NCI-H524 treated with DMSO at 0.1 percent for 48 hours (cell line): Measurements from ENCODE around the gene USB1.

ENCODE experiments used
- DNase-seq: peaks from one replicate; lab custom pipeline; 2025; lab: John Stamatoyannopoulos, UW

The USB1 gene, protein sequence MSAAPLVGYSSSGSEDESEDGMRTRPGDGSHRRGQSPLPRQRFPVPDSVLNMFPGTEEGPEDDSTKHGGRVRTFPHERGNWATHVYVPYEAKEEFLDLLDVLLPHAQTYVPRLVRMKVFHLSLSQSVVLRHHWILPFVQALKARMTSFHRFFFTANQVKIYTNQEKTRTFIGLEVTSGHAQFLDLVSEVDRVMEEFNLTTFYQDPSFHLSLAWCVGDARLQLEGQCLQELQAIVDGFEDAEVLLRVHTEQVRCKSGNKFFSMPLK

DNA sequence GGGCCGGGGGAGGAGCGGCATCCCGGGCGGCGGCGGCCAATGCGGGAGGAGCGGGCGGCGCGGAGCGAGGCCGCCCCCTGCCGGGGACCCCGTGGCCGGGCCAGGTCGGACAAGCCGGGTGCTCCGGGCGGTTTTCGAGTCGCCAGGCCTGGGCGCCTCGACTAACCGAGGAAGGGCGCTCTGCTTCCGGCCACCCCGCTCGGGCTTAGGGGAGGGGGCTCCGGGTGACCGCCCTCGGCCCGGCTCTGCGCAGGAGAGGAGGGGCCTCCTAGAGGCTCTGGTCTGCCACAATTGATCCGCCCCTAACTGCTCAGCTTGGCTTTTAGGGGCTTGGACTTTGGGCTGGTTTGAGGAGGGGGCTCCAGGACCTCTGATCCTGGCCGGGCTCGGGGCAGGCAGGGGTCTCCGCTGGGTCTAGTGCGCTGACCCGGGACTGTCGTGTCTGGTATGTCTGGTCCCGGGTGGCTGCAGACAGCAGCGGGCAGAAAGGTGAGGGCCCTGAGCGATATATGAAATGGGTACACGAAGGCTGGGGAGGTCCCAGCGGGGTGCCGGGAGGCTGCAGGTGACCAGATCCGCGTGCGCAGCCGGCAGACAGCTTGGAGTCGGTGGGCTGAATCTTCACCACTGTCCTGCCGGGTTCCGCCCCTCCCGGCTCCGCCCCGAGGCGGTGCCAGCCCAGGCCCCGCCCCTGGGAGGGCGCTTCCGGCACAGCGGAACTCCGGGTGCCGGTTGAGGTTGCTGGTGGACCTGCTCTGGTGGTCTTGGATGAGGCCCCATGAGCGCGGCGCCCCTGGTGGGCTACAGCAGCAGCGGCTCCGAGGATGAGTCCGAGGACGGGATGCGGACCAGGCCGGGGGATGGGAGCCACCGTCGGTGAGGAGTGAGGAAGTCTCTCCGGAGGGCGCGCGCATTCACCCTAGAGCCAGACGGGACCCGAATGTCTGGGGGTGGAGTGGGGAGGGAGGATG is at the start of gene USB1:
TSS of gene USB1 (plus strand) at position 702 of the 971 bp plus-strand sequence. CDS start at position 779, 77 bp downstream.
- DNase-seq, result peak; percentile 67

GRCh38 chr16:57952909-57953308 is 48.3 kb upstream of the USB1 start:
- no peak for DNase-seq

DNA sequence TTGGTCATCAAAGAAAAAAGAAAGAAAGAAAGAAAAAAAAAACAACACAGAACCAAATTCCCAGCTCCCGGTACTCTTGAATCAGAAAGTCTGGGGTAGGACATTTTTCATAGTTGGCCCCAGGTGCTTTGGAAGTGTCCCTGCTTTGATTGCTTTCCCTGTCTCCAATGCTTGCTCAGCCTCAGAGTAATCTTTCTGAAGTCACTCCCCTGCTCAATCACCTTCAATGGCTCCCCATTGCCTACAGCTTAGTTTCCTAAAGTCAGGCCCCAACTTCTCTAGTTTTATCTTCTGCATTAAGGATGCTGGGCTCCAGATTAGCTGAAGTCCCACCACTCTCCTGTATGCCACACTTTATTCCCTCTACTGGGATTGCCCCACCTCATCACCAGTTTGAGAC is 47.4 kb upstream of the USB1 start:
- DNase-seq, result no peak

GRCh38 chr16:57955572-57956188 is 45.5 kb upstream of the USB1 start:
- no peak for DNase-seq

GRCh38 chr16:57956270-57956808 is 44.9 kb upstream of the USB1 start:
- DNase-seq, result no peak

DNA sequence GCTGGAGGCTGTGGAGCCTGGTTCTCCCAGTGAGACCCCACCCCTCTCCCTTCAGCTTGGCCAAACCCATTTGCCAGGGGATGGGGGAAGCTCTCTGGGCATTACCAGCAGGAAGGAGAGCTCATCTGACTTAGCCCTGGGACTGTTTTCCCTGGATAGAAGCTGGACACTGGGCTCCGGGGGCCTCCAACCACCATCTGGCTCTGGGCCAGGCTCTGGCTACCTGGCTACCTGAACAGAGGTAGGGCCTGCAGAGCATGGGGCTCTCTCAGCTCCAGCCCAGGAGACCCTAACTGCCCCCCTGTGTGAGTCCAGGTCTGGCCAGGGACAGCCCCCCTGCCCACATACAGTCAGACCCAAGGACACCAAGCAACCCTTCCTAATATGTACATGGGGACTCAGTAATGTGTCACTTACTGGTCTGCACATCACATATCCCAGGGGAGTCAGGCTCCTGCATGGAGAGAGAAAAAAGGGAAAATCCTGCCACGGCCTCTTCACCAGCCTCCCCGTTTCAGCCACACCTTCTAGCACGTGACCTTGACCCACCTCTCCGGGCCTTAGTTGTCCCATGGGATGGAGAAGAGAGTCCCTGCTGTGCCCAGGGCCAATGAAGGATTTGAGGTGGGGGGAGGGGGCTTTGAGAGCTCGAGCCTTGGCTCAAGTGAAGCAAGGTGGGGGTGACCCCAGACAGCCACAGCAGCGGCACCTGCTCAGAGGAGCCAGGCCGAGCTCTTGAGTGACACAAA is 44.1 kb upstream of the USB1 start:
- no peak for DNase-seq

GRCh38 chr16:57957673-57958392 is 43.4 kb upstream of the USB1 start:
- DNase-seq, result no peak

GRCh38 chr16:57958544-57958943 is 42.7 kb upstream of the USB1 start:
- no peak for DNase-seq

GRCh38 chr16:57959121-57959520 is 42.1 kb upstream of the USB1 start:
- DNase-seq, result no peak

DNA sequence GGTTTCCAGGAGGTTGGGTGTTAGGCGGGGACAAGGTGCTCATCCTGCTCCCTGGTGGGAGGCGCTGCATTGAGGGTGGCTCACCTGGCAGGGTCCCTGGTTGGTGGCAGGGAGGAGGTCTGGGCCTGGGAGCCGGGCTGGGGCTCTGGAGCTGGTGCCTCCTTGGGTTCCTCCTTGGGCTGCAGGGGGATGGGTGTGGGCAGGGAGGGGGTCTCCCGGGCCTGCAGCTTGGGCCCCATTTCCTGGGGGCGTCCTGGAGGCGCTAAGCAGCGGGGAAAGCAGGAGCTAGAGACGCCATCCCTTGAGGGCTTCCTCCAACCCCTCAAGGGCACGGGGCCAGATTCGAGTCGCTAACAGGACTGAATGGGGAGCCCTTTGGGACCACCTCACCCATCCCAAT is 41.4 kb upstream of the USB1 start:
- no peak for DNase-seq

- no peak for DNase-seq
These were observed 40.9 kb upstream of the USB1 start for GRCh38 chr16:57960310-57960709.

GRCh38 chr16:57960826-57961472 is 40.3 kb upstream of the USB1 start:
- no peak for DNase-seq

GRCh38 chr16:57961538-57961937 is 39.7 kb upstream of the USB1 start:
- no peak for DNase-seq

DNA sequence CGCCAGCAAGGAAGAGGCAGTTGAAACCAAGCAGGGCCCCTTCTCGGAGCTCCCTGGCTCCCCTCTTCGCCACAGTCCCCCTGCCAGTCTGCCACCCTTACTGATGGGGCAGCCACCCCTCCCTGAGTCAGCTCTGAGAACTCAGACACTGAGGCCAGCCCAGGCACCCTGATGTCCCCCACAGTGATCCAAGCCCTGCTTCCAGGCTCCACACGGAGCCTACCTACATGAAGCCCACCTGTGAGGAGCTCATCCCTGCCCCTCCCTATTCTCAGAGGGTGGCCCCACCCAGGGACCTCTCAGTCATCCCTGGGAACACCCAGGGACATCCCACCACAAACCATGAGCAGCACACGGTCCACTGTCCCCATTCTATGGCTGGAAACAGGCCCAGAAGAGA is 39.2 kb upstream of the USB1 start:
- no peak for DNase-seq

DNA sequence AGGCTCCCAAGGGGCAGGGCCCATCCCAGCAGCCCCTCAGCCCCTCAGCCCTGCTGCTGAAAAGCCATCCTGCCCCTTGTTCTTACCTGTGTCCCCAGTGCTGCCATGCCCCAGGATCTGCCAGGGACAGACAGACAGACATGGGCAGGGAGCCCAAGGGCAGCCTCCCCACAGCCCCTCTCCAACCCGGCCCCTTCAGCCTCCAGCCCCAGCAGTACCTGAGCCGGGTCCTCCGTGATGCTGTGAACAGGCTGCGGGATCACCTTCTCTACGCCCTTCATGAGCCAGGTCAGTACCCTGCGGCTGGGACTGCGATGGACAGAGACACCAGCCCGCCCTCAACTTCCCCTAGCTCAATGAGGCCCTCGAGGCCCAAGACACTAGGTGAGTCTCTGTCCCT is 38.5 kb upstream of the USB1 start:
- DNase-seq, result no peak

DNA sequence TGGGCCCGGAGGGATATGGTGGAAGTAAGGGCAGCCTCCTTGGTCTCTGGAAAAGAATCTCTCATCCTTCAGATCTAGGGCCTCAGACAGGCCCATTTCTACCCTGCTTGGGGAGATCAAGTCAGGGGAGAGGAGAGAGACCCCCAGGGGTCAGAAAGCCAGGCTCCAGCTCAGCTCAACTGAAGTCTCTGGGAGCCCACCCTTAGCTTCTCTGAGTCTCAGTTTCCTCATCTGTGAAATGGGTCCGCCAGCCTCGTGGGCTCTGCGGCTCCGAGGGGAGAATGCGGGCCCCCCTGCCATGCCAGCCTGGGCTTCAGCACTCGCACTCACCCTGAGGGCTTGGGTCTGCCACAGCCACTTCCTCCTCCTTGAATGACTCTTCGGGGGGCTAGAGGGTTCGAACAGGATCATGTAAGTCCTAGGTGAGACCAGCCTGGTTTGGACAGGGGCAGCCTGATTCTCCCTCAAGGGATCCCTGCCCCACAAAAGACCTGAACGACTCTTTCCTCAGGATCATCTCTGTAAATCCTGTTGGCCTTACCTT is 37.0 kb upstream of the USB1 start:
- DNase-seq, result no peak

DNA sequence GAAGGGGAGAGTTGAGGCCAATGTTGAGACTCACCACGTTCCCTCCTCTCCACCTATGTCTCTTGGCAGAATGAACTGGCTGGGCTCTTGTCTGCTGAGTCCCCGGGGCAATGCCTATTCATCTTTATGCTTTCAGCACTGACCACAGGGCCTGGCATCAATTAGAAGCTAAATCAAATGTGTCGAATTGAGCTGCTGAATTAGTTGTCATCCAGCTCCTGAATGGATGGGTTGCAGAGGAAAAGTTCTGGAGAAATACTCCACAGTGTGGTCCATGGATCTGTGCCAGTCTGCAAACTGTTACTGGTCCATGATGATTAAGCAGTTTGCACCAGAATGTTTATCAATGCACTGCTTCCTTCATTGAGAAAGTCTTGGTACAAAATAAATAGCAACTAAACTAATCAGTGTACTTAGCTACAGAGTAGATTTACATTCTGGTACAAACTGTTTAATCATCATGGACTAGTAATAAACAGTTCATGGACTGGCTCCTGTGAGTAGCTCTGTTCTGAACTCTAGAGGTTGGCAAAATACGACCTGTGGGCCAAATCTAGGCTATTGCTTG is 34.9 kb upstream of the USB1 start:
- no peak for DNase-seq

- no peak for DNase-seq
These were observed 34.2 kb upstream of the USB1 start for GRCh38 chr16:57966986-57967385.

GRCh38 chr16:57967916-57968315 is 33.3 kb upstream of the USB1 start:
- DNase-seq, result no peak
